K562 (cell line): ENCODE measurements around the gene AUNIP. TPM values are rescaled to one million over a fixed set of nuclear protein-coding genes. Genes with fewer than 3 reads are reported as not detected.

ENCODE experiments used
- EWSR1 ChIP-seq: fragments of 450-650 bp; IDR thresholded peaks from 2 replicates; pipeline ENCODE4 v1.6.1; 2018; ENCODE audit warnings: borderline replicate concordance, mild to moderate bottlenecking, low read depth, moderate library complexity; ENCODE audit not compliant: partially characterized antibody
- FOXJ3 ChIP-seq: sonication (generic); formaldehyde crosslinking; IDR thresholded peaks from 2 replicates; pipeline ENCODE4 v1.4.0; 2020; ENCODE audit warnings: mild to moderate bottlenecking, missing genetic modification reagents
- ILF3 ChIP-seq: fragments of 450-650 bp; IDR thresholded peaks from 2 replicates; pipeline ENCODE4 v1.6.1; 2018; ENCODE audit warnings: antibody characterized with exemption, mild to moderate bottlenecking, moderate library complexity, borderline replicate concordance
- IRF2 ChIP-seq: sonication (generic); formaldehyde crosslinking; IDR thresholded peaks from 2 replicates; pipeline ENCODE4 v1.8.1; 2022; ENCODE audit warnings: mild to moderate bottlenecking, missing genetic modification reagents
- TEAD2 ChIP-seq: fragments of 450-650 bp; IDR thresholded peaks from 2 replicates; pipeline ENCODE4 v1.6.1; 2016; ENCODE audit warnings: missing genetic modification characterization, control low read depth, missing compliant biosample characterization
- TRIM28 ChIP-seq: fragments of 450-650 bp; IDR thresholded peaks from 2 replicates; pipeline ENCODE4 v1.6.1; 2017
- ZNF121 ChIP-seq: sonication (generic); formaldehyde crosslinking; conservative IDR thresholded peaks from 2 replicates; pipeline ENCODE4 v1.8.0; 2022; ENCODE audit warnings: missing genetic modification reagents
- ZNF79 ChIP-seq: fragments of 250-450 bp; sonication (Bioruptor Pico); IDR thresholded peaks from 2 replicates; pipeline ENCODE4 v1.4.0; 2020; ENCODE audit warnings: low read depth, mild to moderate bottlenecking, moderate library complexity
- polyA plus RNA-seq, 8 experiments: library from polyadenylated mRNA; depleted of rRNA in 4 of 8; stranded (reverse) in 5 of 8; unstranded in 3 of 8; fragments of >200 nt; fragmentation: Nextera tagmentation in 2 of 8; fragmentation: Illumina TruSeq in 1 of 8; extraction: Ambion mirVana in 2 of 8; extraction: Trizol in 1 of 8; gene quantifications; 2 replicates each; pipeline versions ENCODE4 v1.2.1 to v1.2.3, GENCODE V29; 2011 to 2014; ENCODE audit warnings: inconsistent platforms in 1 of 8, missing spikeins in 1 of 8
- total RNA-seq, 7 experiments: library from RNA; depleted of rRNA in 6 of 7; stranded (reverse); fragments of >200 nt in 6 of 7; fragmentation: Illumina TruSeq in 2 of 7; extraction: Trizol in 2 of 7; gene quantifications; 2 replicates each; pipeline versions ENCODE4 v1.2.1 to v1.2.3, GENCODE V29; 2011 to 2021; ENCODE audit warnings: low replicate concordance in 1 of 7
- TF ChIP-seq, protein P1 (sequence below), 3 experiments: IDR thresholded peaks in 2 of 3; conservative IDR thresholded peaks in 1 of 3; 2 replicates each; pipeline ENCODE4 v1.5.1; 2011 to 2012; ENCODE audit warnings: low read length in 3 of 3, mild to moderate bottlenecking in 3 of 3, control low read depth in 2 of 3, improper control_type of control experiment in 1 of 3, inconsistent platforms in 1 of 3, low read depth in 1 of 3, mixed read lengths in 1 of 3, moderate library complexity in 1 of 3; ENCODE audit not compliant: insufficient read depth in 2 of 3
- TF ChIP-seq, protein P2 (sequence below): sonication (generic); formaldehyde crosslinking; IDR thresholded peaks from 2 replicates; pipeline ENCODE4 v1.8.0; 2023; ENCODE audit warnings: mild to moderate bottlenecking, missing genetic modification reagents
- TF ChIP-seq, protein P3 (sequence below), 2 experiments: fragments of 250-450 bp in 1 of 2; fragments of 450-650 bp in 1 of 2; sonication (Bioruptor Pico) in 1 of 2; IDR thresholded peaks; 2 replicates each; pipeline versions ENCODE4 v1.6.1 to v1.8.0; 2016 to 2021; ENCODE audit warnings: mild to moderate bottlenecking in 2 of 2, moderate library complexity in 2 of 2, missing compliant biosample characterization in 1 of 2, missing genetic modification characterization in 1 of 2
- TF ChIP-seq, protein P4 (sequence below): fragments of 250-450 bp; sonication (Bioruptor Pico); IDR thresholded peaks from 2 replicates; pipeline ENCODE4 v1.5.0; 2021
- TF ChIP-seq, protein P5 (sequence below): sonication (generic); formaldehyde crosslinking; IDR thresholded peaks from 2 replicates; pipeline ENCODE4 v1.8.1; 2023; ENCODE audit warnings: missing genetic modification reagents, mild to moderate bottlenecking, borderline replicate concordance
- TF ChIP-seq, protein P6 (sequence below): IDR thresholded peaks from 3 replicates; pipeline ENCODE4 v1.6.1; 2011; ENCODE audit warnings: borderline replicate concordance, mild to moderate bottlenecking; ENCODE audit not compliant: insufficient read length, insufficient read depth

Gene AUNIP
- total and polyA plus RNA-seq, 9 of the 15 experiments (the other 6 are each of a cell fraction or from before 2014, with no cell fraction given), result 12.1 to 53.8 (median 47.1) TPM

DNA sequence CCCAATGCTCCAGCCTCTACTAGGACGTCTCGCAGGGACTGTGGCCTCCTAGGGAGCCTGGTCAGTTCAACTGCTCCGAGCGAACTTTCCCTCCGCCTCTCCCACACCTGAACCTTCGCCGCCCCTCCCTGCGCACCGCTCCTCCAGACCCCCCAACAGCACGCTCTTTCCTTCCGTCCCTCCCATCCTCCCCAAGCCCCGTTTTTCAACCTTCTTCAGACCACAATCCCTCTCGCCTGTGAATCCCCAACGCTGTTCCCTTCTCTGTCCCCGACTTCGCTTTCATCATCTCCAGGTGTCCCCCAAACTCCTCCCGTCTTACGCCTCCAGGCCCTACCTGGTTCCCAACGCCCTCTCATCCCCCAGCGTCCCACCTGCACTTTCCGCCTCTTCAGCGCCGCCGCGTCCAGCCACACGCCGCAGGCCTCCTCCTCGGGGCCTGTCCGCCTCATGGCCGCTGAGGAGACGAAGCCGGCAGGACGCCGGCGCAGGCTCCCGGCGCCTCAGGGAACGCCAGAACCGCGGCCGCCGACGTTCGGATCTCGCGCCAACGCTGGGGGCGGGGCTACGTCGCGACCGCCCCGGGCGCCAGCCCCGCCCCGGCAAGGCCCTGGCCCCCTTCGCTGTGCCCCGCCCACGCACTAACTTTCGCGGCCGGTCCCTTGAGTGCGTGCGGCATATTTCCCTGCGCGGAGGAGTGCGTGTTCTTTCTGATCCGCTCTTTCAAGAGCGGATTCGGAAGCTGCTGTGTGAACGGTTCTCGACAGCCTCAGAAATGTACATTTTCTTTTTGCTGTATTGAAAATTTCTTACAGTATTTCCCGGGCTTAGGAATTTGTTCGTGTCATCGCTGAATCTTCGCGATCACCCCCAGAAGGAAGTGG lies at the start of gene AUNIP (continued):
- TF ChIP-seq, protein P1, sequence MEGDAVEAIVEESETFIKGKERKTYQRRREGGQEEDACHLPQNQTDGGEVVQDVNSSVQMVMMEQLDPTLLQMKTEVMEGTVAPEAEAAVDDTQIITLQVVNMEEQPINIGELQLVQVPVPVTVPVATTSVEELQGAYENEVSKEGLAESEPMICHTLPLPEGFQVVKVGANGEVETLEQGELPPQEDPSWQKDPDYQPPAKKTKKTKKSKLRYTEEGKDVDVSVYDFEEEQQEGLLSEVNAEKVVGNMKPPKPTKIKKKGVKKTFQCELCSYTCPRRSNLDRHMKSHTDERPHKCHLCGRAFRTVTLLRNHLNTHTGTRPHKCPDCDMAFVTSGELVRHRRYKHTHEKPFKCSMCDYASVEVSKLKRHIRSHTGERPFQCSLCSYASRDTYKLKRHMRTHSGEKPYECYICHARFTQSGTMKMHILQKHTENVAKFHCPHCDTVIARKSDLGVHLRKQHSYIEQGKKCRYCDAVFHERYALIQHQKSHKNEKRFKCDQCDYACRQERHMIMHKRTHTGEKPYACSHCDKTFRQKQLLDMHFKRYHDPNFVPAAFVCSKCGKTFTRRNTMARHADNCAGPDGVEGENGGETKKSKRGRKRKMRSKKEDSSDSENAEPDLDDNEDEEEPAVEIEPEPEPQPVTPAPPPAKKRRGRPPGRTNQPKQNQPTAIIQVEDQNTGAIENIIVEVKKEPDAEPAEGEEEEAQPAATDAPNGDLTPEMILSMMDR (IDR thresholded peaks at IDR 0.05 in 2 of 3, conservative IDR thresholded peaks at IDR 0.05 in 1 of 3; ENCODE audit: insufficient read depth in 2 of 3, low read depth in 1 of 3, low read length in 3 of 3), result 0 out of 6 replicates have a peak, but pooled peaks of 2 of the 3 experiments have one; percentile 12 to 15
- TF ChIP-seq FOXJ3 (CRISPR knock-in tag) (no peak), EWSR1 (no peak), TRIM28 (no peak; the same call in 1 of the 2 replicates), ZNF121 (no peak), IRF2 (CRISPR knock-in tag) (no peak), ILF3 (no peak), TEAD2 (tag) (no peak), ZNF79 (CRISPR knock-in tag) (no peak)
- TF ChIP-seq, protein P2, sequence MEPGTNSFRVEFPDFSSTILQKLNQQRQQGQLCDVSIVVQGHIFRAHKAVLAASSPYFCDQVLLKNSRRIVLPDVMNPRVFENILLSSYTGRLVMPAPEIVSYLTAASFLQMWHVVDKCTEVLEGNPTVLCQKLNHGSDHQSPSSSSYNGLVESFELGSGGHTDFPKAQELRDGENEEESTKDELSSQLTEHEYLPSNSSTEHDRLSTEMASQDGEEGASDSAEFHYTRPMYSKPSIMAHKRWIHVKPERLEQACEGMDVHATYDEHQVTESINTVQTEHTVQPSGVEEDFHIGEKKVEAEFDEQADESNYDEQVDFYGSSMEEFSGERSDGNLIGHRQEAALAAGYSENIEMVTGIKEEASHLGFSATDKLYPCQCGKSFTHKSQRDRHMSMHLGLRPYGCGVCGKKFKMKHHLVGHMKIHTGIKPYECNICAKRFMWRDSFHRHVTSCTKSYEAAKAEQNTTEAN, result peak; percentile 10; the same call in 1 of the 2 replicates
- TF ChIP-seq, protein P3, sequence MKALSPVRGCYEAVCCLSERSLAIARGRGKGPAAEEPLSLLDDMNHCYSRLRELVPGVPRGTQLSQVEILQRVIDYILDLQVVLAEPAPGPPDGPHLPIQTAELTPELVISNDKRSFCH (CRISPR knock-in tag; IDR thresholded peaks at IDR 0.05), result no peak
- TF ChIP-seq, protein P3 (tag; IDR thresholded peaks at IDR 0.05), result no peak; the same call in 1 of the 2 replicates
- TF ChIP-seq, protein P4, sequence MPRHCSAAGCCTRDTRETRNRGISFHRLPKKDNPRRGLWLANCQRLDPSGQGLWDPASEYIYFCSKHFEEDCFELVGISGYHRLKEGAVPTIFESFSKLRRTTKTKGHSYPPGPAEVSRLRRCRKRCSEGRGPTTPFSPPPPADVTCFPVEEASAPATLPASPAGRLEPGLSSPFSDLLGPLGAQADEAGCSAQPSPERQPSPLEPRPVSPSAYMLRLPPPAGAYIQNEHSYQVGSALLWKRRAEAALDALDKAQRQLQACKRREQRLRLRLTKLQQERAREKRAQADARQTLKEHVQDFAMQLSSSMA (CRISPR knock-in tag), result no peak
- TF ChIP-seq, protein P5, sequence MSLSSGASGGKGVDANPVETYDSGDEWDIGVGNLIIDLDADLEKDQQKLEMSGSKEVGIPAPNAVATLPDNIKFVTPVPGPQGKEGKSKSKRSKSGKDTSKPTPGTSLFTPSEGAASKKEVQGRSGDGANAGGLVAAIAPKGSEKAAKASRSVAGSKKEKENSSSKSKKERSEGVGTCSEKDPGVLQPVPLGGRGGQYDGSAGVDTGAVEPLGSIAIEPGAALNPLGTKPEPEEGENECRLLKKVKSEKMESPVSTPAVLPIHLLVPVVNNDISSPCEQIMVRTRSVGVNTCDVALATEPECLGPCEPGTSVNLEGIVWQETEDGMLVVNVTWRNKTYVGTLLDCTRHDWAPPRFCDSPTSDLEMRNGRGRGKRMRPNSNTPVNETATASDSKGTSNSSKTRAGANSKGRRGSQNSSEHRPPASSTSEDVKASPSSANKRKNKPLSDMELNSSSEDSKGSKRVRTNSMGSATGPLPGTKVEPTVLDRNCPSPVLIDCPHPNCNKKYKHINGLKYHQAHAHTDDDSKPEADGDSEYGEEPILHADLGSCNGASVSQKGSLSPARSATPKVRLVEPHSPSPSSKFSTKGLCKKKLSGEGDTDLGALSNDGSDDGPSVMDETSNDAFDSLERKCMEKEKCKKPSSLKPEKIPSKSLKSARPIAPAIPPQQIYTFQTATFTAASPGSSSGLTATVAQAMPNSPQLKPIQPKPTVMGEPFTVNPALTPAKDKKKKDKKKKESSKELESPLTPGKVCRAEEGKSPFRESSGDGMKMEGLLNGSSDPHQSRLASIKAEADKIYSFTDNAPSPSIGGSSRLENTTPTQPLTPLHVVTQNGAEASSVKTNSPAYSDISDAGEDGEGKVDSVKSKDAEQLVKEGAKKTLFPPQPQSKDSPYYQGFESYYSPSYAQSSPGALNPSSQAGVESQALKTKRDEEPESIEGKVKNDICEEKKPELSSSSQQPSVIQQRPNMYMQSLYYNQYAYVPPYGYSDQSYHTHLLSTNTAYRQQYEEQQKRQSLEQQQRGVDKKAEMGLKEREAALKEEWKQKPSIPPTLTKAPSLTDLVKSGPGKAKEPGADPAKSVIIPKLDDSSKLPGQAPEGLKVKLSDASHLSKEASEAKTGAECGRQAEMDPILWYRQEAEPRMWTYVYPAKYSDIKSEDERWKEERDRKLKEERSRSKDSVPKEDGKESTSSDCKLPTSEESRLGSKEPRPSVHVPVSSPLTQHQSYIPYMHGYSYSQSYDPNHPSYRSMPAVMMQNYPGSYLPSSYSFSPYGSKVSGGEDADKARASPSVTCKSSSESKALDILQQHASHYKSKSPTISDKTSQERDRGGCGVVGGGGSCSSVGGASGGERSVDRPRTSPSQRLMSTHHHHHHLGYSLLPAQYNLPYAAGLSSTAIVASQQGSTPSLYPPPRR (CRISPR knock-in tag), result 0 out of 2 replicates have a peak, but pooled peaks have one; percentile 74
- TF ChIP-seq, protein P6, sequence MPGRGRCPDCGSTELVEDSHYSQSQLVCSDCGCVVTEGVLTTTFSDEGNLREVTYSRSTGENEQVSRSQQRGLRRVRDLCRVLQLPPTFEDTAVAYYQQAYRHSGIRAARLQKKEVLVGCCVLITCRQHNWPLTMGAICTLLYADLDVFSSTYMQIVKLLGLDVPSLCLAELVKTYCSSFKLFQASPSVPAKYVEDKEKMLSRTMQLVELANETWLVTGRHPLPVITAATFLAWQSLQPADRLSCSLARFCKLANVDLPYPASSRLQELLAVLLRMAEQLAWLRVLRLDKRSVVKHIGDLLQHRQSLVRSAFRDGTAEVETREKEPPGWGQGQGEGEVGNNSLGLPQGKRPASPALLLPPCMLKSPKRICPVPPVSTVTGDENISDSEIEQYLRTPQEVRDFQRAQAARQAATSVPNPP, result no peak
